ENCODE data around the gene DDX19B. TPM values are rescaled to one million over a fixed set of nuclear protein-coding genes. Genes with fewer than 3 reads are reported as not detected.

Gene DDX19B
- total and polyA plus RNA-seq, 2 donors (not counting 1 experiment from before 2014, with no cell fraction given), result 33.0 to 35.8 TPM

GRCh38 chr16:70359552-70359951 is 60.6 kb downstream of the DDX19B start:
- Mint-ChIP-seq H3K4me1 (no peaks in the 10 kb centered on the region), H3K27ac (no peak overlapping the region), H3K27me3 (no peaks in the 10 kb centered on the region), H3K9me3 (ENCODE audit: insufficient read depth) (no peaks in the 10 kb centered on the region), H3K4me3 (no peak overlapping the region)
- Histone ChIP-seq H4K20me1 (ENCODE audit: control insufficient read depth, insufficient read depth, low read length, poor library complexity, severe bottlenecking) (no peaks in the 10 kb centered on the region), H3K4me2 (replicated peaks; ENCODE audit: low read depth, low read length, poor library complexity, severe bottlenecking) (no peak overlapping the region), H3K27ac (ENCODE audit: low read length in 2 of 2) (no peak overlapping the region), H3K4me3 (ENCODE audit: control extremely low read depth in 1 of 5, extremely low read depth in 1 of 5, insufficient read depth in 1 of 5, low read depth in 2 of 5, low read length in 4 of 5) (no peak overlapping the region), H3K36me3 (replicated peaks in 1 of 2; ENCODE audit: control extremely low read depth in 1 of 2, control insufficient read depth in 1 of 2, extremely low read depth in 1 of 2, insufficient read depth in 2 of 2, low read length in 1 of 2) (peaks cover 9 to 83% of the 10 kb centered on the region in 2 experiments), H3K4me1 (ENCODE audit: control insufficient read depth in 2 of 2, insufficient read depth in 2 of 2, low read length in 2 of 2) (no peaks in the 10 kb centered on the region), H3K79me2 (ENCODE audit: control insufficient read depth, insufficient read depth, low read length) (peaks cover 6% of the 10 kb centered on the region), H2AFZ (ENCODE audit: insufficient read depth, low read depth, low read length, poor library complexity, severe bottlenecking) (no peak overlapping the region), H3K27me3 (replicated peaks in 1 of 4; ENCODE audit: control extremely low read depth in 1 of 4, control insufficient read depth in 3 of 4, insufficient read depth in 4 of 4, low read length in 3 of 4) (no peaks in the 10 kb centered on the region), H3K9me3 (ENCODE audit: control extremely low read depth in 1 of 3, control insufficient read depth in 2 of 3, insufficient read depth in 1 of 3, low read length in 2 of 3) (no peaks in the 10 kb centered on the region), H3K9ac (ENCODE audit: low read length) (no peak overlapping the region)
- ChIA-PET CTCF (interaction anchor here (0.6 to 2.5 kb wide), 2 partner anchors 11 to 37 kb away, joined by 3 to 8 read pairs; no protein-coding TSS in a partner anchor), POLR2A (no interaction called here)
- no peak for TF ChIP-seq EZH2 (IDR thresholded peaks at IDR 0.05; ENCODE audit: borderline replicate concordance, insufficient read depth, low read depth, low read length, poor library complexity, severe bottlenecking)
- no peak for TF ChIP-seq CTCF (IDR thresholded peaks at IDR 0.05)
- intact Hi-C loops (cut with micrococcal nuclease), result no loop called here
- no peak for DNase-seq
- ATAC-seq (ENCODE audit: low read depth), result no peak
- 100% methylated on average over 3 of the region's 7 CpGs for WGBS (ENCODE audit: insufficient coverage)

- Mint-ChIP-seq H3K27ac (no peak overlapping the region), H3K9me3 (ENCODE audit: insufficient read depth) (no peaks in the 10 kb centered on the region), H3K4me1 (no peaks in the 10 kb centered on the region), H3K4me3 (no peak overlapping the region), H3K27me3 (no peaks in the 10 kb centered on the region)
- 79% methylated on average over 4 of the region's 5 CpGs for WGBS (ENCODE audit: insufficient coverage)
- H3K4me2 ChIP-seq (replicated peaks; ENCODE audit: low read depth, low read length, poor library complexity, severe bottlenecking), result no peak overlapping the region
- TF ChIP-seq CTCF (IDR thresholded peaks at IDR 0.05) (no peak), EZH2 (IDR thresholded peaks at IDR 0.05; ENCODE audit: borderline replicate concordance, insufficient read depth, low read depth, low read length, poor library complexity, severe bottlenecking) (no peak)
- H3K9me3 ChIP-seq (ENCODE audit: control extremely low read depth in 1 of 3, control insufficient read depth in 2 of 3, insufficient read depth in 1 of 3, low read length in 2 of 3), result no peaks in the 10 kb centered on the region
- no peak overlapping the region for H3K4me3 ChIP-seq (ENCODE audit: control extremely low read depth in 1 of 5, extremely low read depth in 1 of 5, insufficient read depth in 1 of 5, low read depth in 2 of 5, low read length in 4 of 5)
- ChIA-PET CTCF (interaction anchor here (1.3 kb wide), 1 partner anchor 290 kb away, joined by 3 read pairs; no protein-coding TSS in a partner anchor), POLR2A (no interaction called here)
- no peaks in the 10 kb centered on the region for H3K79me2 ChIP-seq (ENCODE audit: control insufficient read depth, insufficient read depth, low read length)
- peaks cover 12 to 78% of the 10 kb centered on the region in 2 experiments for H3K36me3 ChIP-seq (replicated peaks in 1 of 2; ENCODE audit: control extremely low read depth in 1 of 2, control insufficient read depth in 1 of 2, extremely low read depth in 1 of 2, insufficient read depth in 2 of 2, low read length in 1 of 2)
- ATAC-seq (ENCODE audit: low read depth), result no peak
- H3K27me3 ChIP-seq (replicated peaks in 1 of 4; ENCODE audit: control extremely low read depth in 1 of 4, control insufficient read depth in 3 of 4, insufficient read depth in 4 of 4, low read length in 3 of 4), result no peaks in the 10 kb centered on the region
- H3K9ac ChIP-seq (ENCODE audit: low read length), result no peak overlapping the region
- no peaks in the 10 kb centered on the region for H3K4me1 ChIP-seq (ENCODE audit: control insufficient read depth in 2 of 2, insufficient read depth in 2 of 2, low read length in 2 of 2)
- no peak overlapping the region for H3K27ac ChIP-seq (ENCODE audit: low read length in 2 of 2)
- no peaks in the 10 kb centered on the region for H4K20me1 ChIP-seq (ENCODE audit: control insufficient read depth, insufficient read depth, low read length, poor library complexity, severe bottlenecking)
- no peak for DNase-seq
- intact Hi-C loops (cut with micrococcal nuclease), result no loop called here
- no peak overlapping the region for H2AFZ ChIP-seq (ENCODE audit: insufficient read depth, low read depth, low read length, poor library complexity, severe bottlenecking)
These were observed 65.4 kb downstream of the DDX19B start for GRCh38 chr16:70364399-70364798.
